ENCODE data around the gene PAX1. TPM values are rescaled to one million over a fixed set of nuclear protein-coding genes. Genes with fewer than 3 reads are reported as not detected.

PAX1 gene
- total RNA-seq, 1 experiment from 2014 or later, result not detected

- TF ChIP-seq MLX (CRISPR knock-in tag; IDR thresholded peaks at IDR 0.05) (no peak), EMX1 (CRISPR knock-in tag; IDR thresholded peaks at IDR 0.05) (no peak), NR1H2 (CRISPR knock-in tag; IDR thresholded peaks at IDR 0.05) (no peak), ZNF396 (CRISPR knock-in tag; IDR thresholded peaks at IDR 0.05; ENCODE audit: borderline replicate concordance) (no peak), NR2C2 (CRISPR knock-in tag; IDR thresholded peaks at IDR 0.05) (no peak), NFE2L1 (CRISPR knock-in tag; IDR thresholded peaks at IDR 0.05) (no peak), GRHL2 (CRISPR knock-in tag; IDR thresholded peaks at IDR 0.05; ENCODE audit: insufficient replicate concordance, severe bottlenecking) (no peak), ZNF416 (CRISPR knock-in tag; IDR thresholded peaks at IDR 0.05) (no peak)
Observed at GRCh38 chr20:21682521-21682954, 22.9 kb upstream of the PAX1 start (continued).

- H3K27ac Mint-ChIP-seq, result no peak overlapping the region
- CTCF ChIA-PET, result no interaction called here
- H3K9me3 Mint-ChIP-seq, result no peaks in the 10 kb centered on the region
- peak; percentile 38 for DNase-seq (ENCODE audit: low spot score)
- no peaks in the 10 kb centered on the region for H3K36me3 Mint-ChIP-seq
- H3K4me1 Mint-ChIP-seq, result no peaks in the 10 kb centered on the region
- POLR2A ChIA-PET, result no interaction called here
- ATAC-seq, result peak; percentile 88
- no peaks in the 10 kb centered on the region for H3K27me3 Mint-ChIP-seq (ENCODE audit: low read depth)
- no peak overlapping the region for H3K4me3 Mint-ChIP-seq
- TF ChIP-seq ZNF138 (CRISPR knock-in tag; conservative IDR thresholded peaks at IDR 0.05), result no peak
Observed at GRCh38 chr20:21684671-21685070, 20.8 kb upstream of the PAX1 start.

- no peaks in the 10 kb centered on the region for H3K9me3 Mint-ChIP-seq
- H3K27ac Mint-ChIP-seq, result no peak overlapping the region
- ChIA-PET CTCF (interaction anchor here (1.2 to 1.7 kb wide), 2 partner anchors 11 to 12 kb away, joined by 3 to 5 read pairs; no protein-coding TSS in a partner anchor), POLR2A (no interaction called here)
- H3K36me3 Mint-ChIP-seq, result no peaks in the 10 kb centered on the region
- DNase-seq (ENCODE audit: low spot score), result no peak
- no peaks in the 10 kb centered on the region for H3K4me1 Mint-ChIP-seq
- no peaks in the 10 kb centered on the region for H3K27me3 Mint-ChIP-seq (ENCODE audit: low read depth)
- no peak for ATAC-seq
- H3K4me3 Mint-ChIP-seq, result no peak overlapping the region
- TF ChIP-seq OVOL2 (CRISPR knock-in tag; IDR thresholded peaks at IDR 0.05; ENCODE audit: borderline replicate concordance), result no peak
- TF ChIP-seq STAT6 (CRISPR knock-in tag; conservative IDR thresholded peaks at IDR 0.05; ENCODE audit: low read depth), result no peak
- TF ChIP-seq JAZF1 (CRISPR knock-in tag; IDR thresholded peaks at IDR 0.05), result no peak
- no peak for TF ChIP-seq NR1H2 (CRISPR knock-in tag; IDR thresholded peaks at IDR 0.05)
- no peak for TF ChIP-seq ZNF425 (CRISPR knock-in tag; conservative IDR thresholded peaks at IDR 0.05)
Observed at GRCh38 chr20:21685981-21686380, 19.5 kb upstream of the PAX1 start.

GRCh38 chr20:21693322-21693721 is 12.1 kb upstream of the PAX1 start:
- Mint-ChIP-seq H3K9me3 (no peaks in the 10 kb centered on the region), H3K27me3 (ENCODE audit: low read depth) (peaks cover 55% of the 10 kb centered on the region), H3K4me1 (peaks cover 5% of the 10 kb centered on the region), H3K4me3 (no peak overlapping the region), H3K27ac (no peak overlapping the region), H3K36me3 (no peaks in the 10 kb centered on the region)
- ChIA-PET CTCF (interaction anchor here (0.6 to 3.4 kb wide), 13 partner anchors 9 to 891 kb away, joined by 3 to 36 read pairs (median 4); partner anchors contain the start of genes FOXA2 and PAX1), POLR2A (no interaction called here)
- DNase-seq (ENCODE audit: low spot score), result peak; percentile 71
- peak; percentile 94 for ATAC-seq
- TF ChIP-seq IRF1 (CRISPR knock-in tag; IDR thresholded peaks at IDR 0.05) (no peak), CTCF (IDR thresholded peaks at IDR 0.05) (peak; percentile 65)

Measured in WTC11 (cell line).